Keratinocyte (primary cell): ENCODE data around the gene SLA2.

Experiments used
- EZH2 ChIP-seq: IDR thresholded peaks from one replicate; pipeline ENCODE4 v1.6.1; 2012; ENCODE audit warnings: inconsistent platforms, mild to moderate bottlenecking, low read length, moderate library complexity
- TF ChIP-seq, protein P1 (sequence below), 3 experiments: IDR thresholded peaks in 1 of 3; conservative IDR thresholded peaks in 1 of 3; optimal IDR thresholded peaks in 1 of 3; 2 replicates in 2 of 3; 3 replicates in 1 of 3; pipeline versions ENCODE3 to v1.5.1; 2011; ENCODE audit warnings: low read length in 3 of 3, mild to moderate bottlenecking in 3 of 3, moderate library complexity in 2 of 3, control low read depth in 1 of 3, inconsistent platforms in 1 of 3; ENCODE audit not compliant: insufficient read depth in 2 of 3; ENCODE audit errors: extremely low read depth in 1 of 3

DNA sequence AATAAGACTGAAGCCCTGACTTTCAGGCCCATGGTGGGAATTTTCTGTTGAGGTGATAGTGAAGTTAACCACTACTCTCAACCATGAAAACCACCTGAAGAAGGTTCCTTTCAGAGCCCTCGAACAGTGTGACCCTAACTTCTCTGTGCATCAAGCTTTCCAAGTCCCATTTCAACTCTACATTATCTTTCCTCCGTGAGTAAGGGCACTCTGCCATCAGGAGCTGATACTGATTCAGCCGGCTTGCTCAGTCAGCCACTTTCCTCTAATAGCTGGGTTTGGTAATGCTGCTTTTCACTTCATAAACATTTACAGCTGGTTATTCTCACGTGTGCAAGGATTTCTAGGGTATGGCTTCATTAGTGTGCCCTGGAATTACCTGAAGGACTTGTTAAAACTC is 10.7 kb upstream of the SLA2 start:
- no peak for TF ChIP-seq EZH2
- TF ChIP-seq, protein P1, sequence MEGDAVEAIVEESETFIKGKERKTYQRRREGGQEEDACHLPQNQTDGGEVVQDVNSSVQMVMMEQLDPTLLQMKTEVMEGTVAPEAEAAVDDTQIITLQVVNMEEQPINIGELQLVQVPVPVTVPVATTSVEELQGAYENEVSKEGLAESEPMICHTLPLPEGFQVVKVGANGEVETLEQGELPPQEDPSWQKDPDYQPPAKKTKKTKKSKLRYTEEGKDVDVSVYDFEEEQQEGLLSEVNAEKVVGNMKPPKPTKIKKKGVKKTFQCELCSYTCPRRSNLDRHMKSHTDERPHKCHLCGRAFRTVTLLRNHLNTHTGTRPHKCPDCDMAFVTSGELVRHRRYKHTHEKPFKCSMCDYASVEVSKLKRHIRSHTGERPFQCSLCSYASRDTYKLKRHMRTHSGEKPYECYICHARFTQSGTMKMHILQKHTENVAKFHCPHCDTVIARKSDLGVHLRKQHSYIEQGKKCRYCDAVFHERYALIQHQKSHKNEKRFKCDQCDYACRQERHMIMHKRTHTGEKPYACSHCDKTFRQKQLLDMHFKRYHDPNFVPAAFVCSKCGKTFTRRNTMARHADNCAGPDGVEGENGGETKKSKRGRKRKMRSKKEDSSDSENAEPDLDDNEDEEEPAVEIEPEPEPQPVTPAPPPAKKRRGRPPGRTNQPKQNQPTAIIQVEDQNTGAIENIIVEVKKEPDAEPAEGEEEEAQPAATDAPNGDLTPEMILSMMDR (optimal IDR thresholded peaks at IDR 0.05 in 1 of 3, IDR thresholded peaks at IDR 0.05 in 1 of 3, conservative IDR thresholded peaks at IDR 0.05 in 1 of 3; ENCODE audit: extremely low read depth in 1 of 3, insufficient read depth in 2 of 3, low read length in 3 of 3): no peak
